HEK293T (cell line): Measurements from ENCODE around the gene OR5AP2.

Experiments used
- ARNT ChIP-seq: fragments of 450-650 bp; IDR thresholded peaks from 2 replicates; pipeline ENCODE4 v1.6.1; 2017; ENCODE audit warnings: mild to moderate bottlenecking
- BHLHE40 ChIP-seq: fragments of 450-650 bp; IDR thresholded peaks from 2 replicates; pipeline ENCODE4 v1.6.1; 2016; ENCODE audit warnings: mild to moderate bottlenecking, moderate library complexity, borderline replicate concordance
- PKNOX1 ChIP-seq: fragments of 450-650 bp; IDR thresholded peaks from 2 replicates; pipeline ENCODE4 v1.6.1; 2016
- SP1 ChIP-seq: fragments of 450-650 bp; IDR thresholded peaks from 2 replicates; pipeline ENCODE4 v1.6.1; 2017

DNA sequence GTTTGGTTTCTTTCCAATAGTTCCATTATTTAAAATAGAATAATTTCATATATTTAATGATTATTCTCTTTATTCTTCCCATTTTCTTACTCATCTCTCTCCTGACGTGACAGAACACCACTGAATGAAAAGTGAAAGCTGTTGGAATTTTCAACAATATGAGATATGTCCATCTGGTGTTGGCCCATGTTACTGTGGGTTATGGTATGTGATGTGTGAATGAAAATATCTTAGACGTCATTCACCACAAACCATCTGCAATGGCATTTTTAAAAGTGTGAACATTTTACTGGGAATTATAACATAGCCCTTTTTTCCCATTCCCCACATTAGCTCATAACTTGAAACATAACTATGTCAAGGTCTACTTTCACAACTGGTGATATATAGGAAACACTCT lies 16.3 kb downstream of the OR5AP2 start:
- no peak for TF ChIP-seq PKNOX1
- TF ChIP-seq ARNT: no peak
- no peak for TF ChIP-seq SP1
- no peak for TF ChIP-seq BHLHE40
